Glutamatergic neuron (in vitro differentiated cells): ENCODE measurements around the gene ATP6V0A1. TPM values are rescaled to one million over a fixed set of nuclear protein-coding genes. Genes with fewer than 3 reads are reported as not detected.
A peak's percentile ranks its signal among the peaks of the same experiment; 100 is the strongest.

Source experiments
- DNase-seq: peaks from one replicate; pipeline ENCODE4 v3.0.0; 2022
- H3K27ac Mint-ChIP-seq: one replicate; pipeline ENCODE4 v1.8.0; 2020; ENCODE audit warnings: mild to moderate bottlenecking, mixed read lengths, inconsistent platforms; ENCODE audit not compliant: unreplicated experiment
- H3K27me3 Mint-ChIP-seq: one replicate; pipeline ENCODE4 v1.8.0; 2020; ENCODE audit warnings: mild to moderate bottlenecking, moderate library complexity, mixed read lengths, inconsistent platforms; ENCODE audit not compliant: unreplicated experiment
- H3K36me3 Mint-ChIP-seq: one replicate; pipeline ENCODE4 v1.8.0; 2020; ENCODE audit warnings: mild to moderate bottlenecking, mixed read lengths, inconsistent platforms; ENCODE audit not compliant: unreplicated experiment
- H3K4me1 Mint-ChIP-seq: one replicate; pipeline ENCODE4 v1.8.0; 2020; ENCODE audit warnings: mild to moderate bottlenecking, low read depth, mixed read lengths, inconsistent platforms; ENCODE audit not compliant: unreplicated experiment
- H3K4me3 Mint-ChIP-seq: one replicate; pipeline ENCODE4 v1.8.0; 2020; ENCODE audit warnings: mild to moderate bottlenecking, mixed read lengths, inconsistent platforms; ENCODE audit not compliant: unreplicated experiment
- H3K9me3 Mint-ChIP-seq: one replicate; pipeline ENCODE4 v1.8.0; 2020; ENCODE audit warnings: mild to moderate bottlenecking, moderate library complexity, mixed read lengths, inconsistent platforms; ENCODE audit not compliant: unreplicated experiment
- CTCF ChIP-seq: fragments of 200-600 bp; sonication (generic); IDR thresholded peaks from one replicate; pipeline ENCODE4 v1.5.0; 2021; ENCODE audit not compliant: partially characterized antibody, unreplicated experiment
- total RNA-seq: library from RNA; stranded (reverse); fragmentation: NEBNext Ultra II Directional; extraction: Animal tissue kit (Norgen Biotek cat#: 25700); gene quantifications from one replicate; pipeline ENCODE4 v1.2.1, GENCODE V29; 2021; ENCODE audit not compliant: unreplicated experiment

ATP6V0A1 gene
- total RNA-seq, 1 donor from 2014 or later: 253 TPM

- peak overlapping the region; percentile 68 for H3K4me3 Mint-ChIP-seq
- H3K9me3 Mint-ChIP-seq: peaks cover 6% of the 10 kb centered on the region
- no peaks in the 10 kb centered on the region for H3K36me3 Mint-ChIP-seq
- H3K27ac Mint-ChIP-seq: no peak overlapping the region
- DNase-seq: no peak
- no peak for TF ChIP-seq CTCF
- peaks cover 12% of the 10 kb centered on the region for H3K27me3 Mint-ChIP-seq
- peaks cover 13% of the 10 kb centered on the region for H3K4me1 Mint-ChIP-seq
Observed at GRCh38 chr17:42563543-42563942, 104.9 kb downstream of the ATP6V0A1 start.

- no peaks in the 10 kb centered on the region for H3K36me3 Mint-ChIP-seq
- peaks cover 10% of the 10 kb centered on the region for H3K9me3 Mint-ChIP-seq
- TF ChIP-seq CTCF: no peak
- peak overlapping the region; percentile 68 for H3K4me3 Mint-ChIP-seq
- DNase-seq: no peak
- H3K27ac Mint-ChIP-seq: no peak overlapping the region
- H3K4me1 Mint-ChIP-seq: peaks cover 13% of the 10 kb centered on the region
- peaks cover 12% of the 10 kb centered on the region for H3K27me3 Mint-ChIP-seq
Observed at GRCh38 chr17:42563950-42564349, 105.3 kb downstream of the ATP6V0A1 start.

- Mint-ChIP-seq H3K27me3 (peaks cover 12% of the 10 kb centered on the region), H3K36me3 (no peaks in the 10 kb centered on the region), H3K9me3 (peaks cover 8% of the 10 kb centered on the region), H3K4me1 (peaks cover 10% of the 10 kb centered on the region), H3K4me3 (no peak overlapping the region), H3K27ac (no peak overlapping the region)
- DNase-seq: no peak
- TF ChIP-seq CTCF: no peak
Observed at GRCh38 chr17:42564815-42565522, 106.3 kb downstream of the ATP6V0A1 start.

- Mint-ChIP-seq H3K9me3 (peaks cover 8% of the 10 kb centered on the region), H3K36me3 (no peaks in the 10 kb centered on the region), H3K27ac (no peak overlapping the region), H3K27me3 (peaks cover 10% of the 10 kb centered on the region), H3K4me1 (peaks cover 10% of the 10 kb centered on the region), H3K4me3 (no peak overlapping the region)
- TF ChIP-seq CTCF: no peak
- DNase-seq: no peak
Observed at GRCh38 chr17:42565523-42566214, 107.0 kb downstream of the ATP6V0A1 start.
